Panc1 (cell line): ENCODE data around the gene ONECUT2. TPM values are rescaled to one million over a fixed set of nuclear protein-coding genes. Genes with fewer than 3 reads are reported as not detected.

ENCODE experiments used
- ATAC-seq: fragments of 200-7000 bp; cut with Tn5 transposase; 2 replicates; pipeline ENCODE4 v1.9.1; 2020; ENCODE audit warnings: mild to moderate bottlenecking, moderate library complexity
- BruUV-seq: library from RNA; stranded (reverse); fragments of 400-500 nt; replicated peaks from 2 replicates; lab custom pipeline; 2021; lab: Mats Ljungman, UMichigan
- CTCF ChIA-PET: fragments of 300-600 bp; sonication (Branson Sonifier 250); formaldehyde crosslinking; loops from one replicate; lab custom pipeline; 2022; ENCODE audit warnings: antibody characterized with exemption; lab: Charles Lee
- POLR2A ChIA-PET: fragments of 300-600 bp; sonication (Branson Sonifier 250); formaldehyde crosslinking; loops from one replicate; lab custom pipeline; 2022; ENCODE audit warnings: antibody characterized with exemption; lab: Charles Lee
- DNase-seq: peaks from one replicate; pipeline ENCODE4 v3.0.0-alpha.2; 2010; ENCODE audit warnings: low read depth, low spot score
- H3K27ac ChIP-seq: 2 replicates; pipeline ENCODE4 v1.5.1; 2011; ENCODE audit warnings: mild to moderate bottlenecking, low read length, inconsistent platforms
- H3K27me3 ChIP-seq: fragments of 200-500 bp; sonication (Bioruptor generic); 2 replicates; pipeline ENCODE4 v1.6.0; 2014; ENCODE audit warnings: low read length, inconsistent platforms; ENCODE audit not compliant: control insufficient read depth, insufficient read depth
- H3K36me3 ChIP-seq: fragments of 200-500 bp; sonication (Bioruptor generic); 2 replicates; pipeline ENCODE4 v1.5.1; 2014; ENCODE audit warnings: inconsistent platforms, mild to moderate bottlenecking, low read length, moderate library complexity; ENCODE audit not compliant: control insufficient read depth, insufficient read depth
- H3K4me1 ChIP-seq: 2 replicates; pipeline ENCODE4 v1.5.1; 2011; ENCODE audit warnings: inconsistent platforms, mild to moderate bottlenecking, low read length, moderate library complexity; ENCODE audit not compliant: control insufficient read depth, insufficient read depth
- H3K4me3 ChIP-seq, 2 experiments: 2 replicates each; pipeline ENCODE4 v1.5.1; 2011 to 2012; ENCODE audit warnings: low read depth in 2 of 2, low read length in 2 of 2, mild to moderate bottlenecking in 2 of 2, inconsistent platforms in 1 of 2, moderate library complexity in 1 of 2
- H3K9me3 ChIP-seq: fragments of 200-500 bp; sonication (Bioruptor generic); 2 replicates; pipeline ENCODE4 v1.5.1; 2014; ENCODE audit warnings: low read depth, mild to moderate bottlenecking, inconsistent platforms, low read length, moderate library complexity; ENCODE audit not compliant: control insufficient read depth, insufficient read depth
- POLR2AphosphoS5 ChIP-seq: IDR thresholded peaks from 2 replicates; pipeline ENCODE4 v1.6.1; 2012; ENCODE audit warnings: mild to moderate bottlenecking, low read depth, low read length, moderate library complexity
- SIN3A ChIP-seq: IDR thresholded peaks from 2 replicates; pipeline ENCODE4 v1.6.1; 2012; ENCODE audit warnings: low read depth, mild to moderate bottlenecking, low read length, moderate library complexity, borderline replicate concordance; ENCODE audit not compliant: insufficient read depth
- TCF7L2 ChIP-seq: IDR thresholded peaks from 2 replicates; pipeline ENCODE4 v1.6.1; 2011; ENCODE audit warnings: mild to moderate bottlenecking, low read depth, low read length, inconsistent platforms
- in situ Hi-C: cut with HindIII; loops from 2 replicates; pipeline ENCODE4 v1.10.0; 2016; ENCODE audit warnings: low sequenced_read_pairs, low pct_unique_long_range_greater_than_20kb
- intact Hi-C: fragments of 100-400 bp; cut with micrococcal nuclease; formaldehyde crosslinking; loops from one replicate; pipeline ENCODE4 v1.10.0; 2022; ENCODE audit not compliant: unreplicated experiment
- total RNA-seq: library from RNA; stranded (reverse); gene quantifications from one replicate; pipeline ENCODE4 v1.2.1, GENCODE V29; 2021; ENCODE audit not compliant: unreplicated experiment
- TF ChIP-seq, protein P1 (sequence below): fragments of 450-650 bp; IDR thresholded peaks from 2 replicates; pipeline ENCODE4 v1.5.1; 2017; ENCODE audit warnings: mild to moderate bottlenecking
- TF ChIP-seq, protein P2 (sequence below), 2 experiments: IDR thresholded peaks; 2 replicates each; pipeline ENCODE4 v1.6.1; 2011 to 2012; ENCODE audit warnings: low read depth in 2 of 2, control low read depth in 1 of 2, low read length in 1 of 2, mild to moderate bottlenecking in 1 of 2, moderate library complexity in 1 of 2; ENCODE audit not compliant: insufficient read depth in 1 of 2

Gene ONECUT2
- total RNA-seq, 1 experiment from 2014 or later: 0.59 TPM

DNA sequence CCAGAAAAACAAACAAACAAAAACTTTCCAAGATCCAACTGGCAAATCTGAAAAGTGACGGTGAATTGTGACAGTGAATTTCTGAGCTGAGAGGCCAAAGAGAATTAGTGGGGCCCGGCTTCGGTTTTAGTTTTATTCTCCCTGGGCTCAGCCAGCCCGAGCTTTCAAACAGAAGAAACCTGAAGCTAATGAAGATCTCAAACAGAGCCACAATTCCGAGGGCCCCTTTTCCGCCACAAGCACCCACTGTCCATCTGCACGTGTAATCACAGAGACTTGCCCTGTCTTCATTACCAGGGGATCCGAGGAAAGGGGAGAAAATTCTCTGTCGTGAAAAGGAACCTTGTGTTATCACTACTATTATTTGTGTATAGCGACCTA, 4.2 kb upstream of the ONECUT2 start:
- Histone ChIP-seq H3K9me3 (no peaks in the 10 kb centered on the region), H3K4me3 (no peak overlapping the region), H3K27me3 (peaks cover 11% of the 10 kb centered on the region), H3K36me3 (no peaks in the 10 kb centered on the region), H3K27ac (no peak overlapping the region), H3K4me1 (no peaks in the 10 kb centered on the region)
- DNase-seq (no peak), ATAC-seq (no peak)
- ChIA-PET POLR2A (no interaction called here), CTCF (interaction anchor here (0.7 kb wide), 1 partner anchor 618 kb away, joined by 3 read pairs; no protein-coding TSS in a partner anchor)
- intact Hi-C loops (loop anchor here (10.0 kb wide), 1 partner anchor 636 kb away; no protein-coding TSS in a partner anchor), in situ Hi-C loops (no loop called here)
- no TSS peak for BruUV-seq
- TF ChIP-seq, protein P1, sequence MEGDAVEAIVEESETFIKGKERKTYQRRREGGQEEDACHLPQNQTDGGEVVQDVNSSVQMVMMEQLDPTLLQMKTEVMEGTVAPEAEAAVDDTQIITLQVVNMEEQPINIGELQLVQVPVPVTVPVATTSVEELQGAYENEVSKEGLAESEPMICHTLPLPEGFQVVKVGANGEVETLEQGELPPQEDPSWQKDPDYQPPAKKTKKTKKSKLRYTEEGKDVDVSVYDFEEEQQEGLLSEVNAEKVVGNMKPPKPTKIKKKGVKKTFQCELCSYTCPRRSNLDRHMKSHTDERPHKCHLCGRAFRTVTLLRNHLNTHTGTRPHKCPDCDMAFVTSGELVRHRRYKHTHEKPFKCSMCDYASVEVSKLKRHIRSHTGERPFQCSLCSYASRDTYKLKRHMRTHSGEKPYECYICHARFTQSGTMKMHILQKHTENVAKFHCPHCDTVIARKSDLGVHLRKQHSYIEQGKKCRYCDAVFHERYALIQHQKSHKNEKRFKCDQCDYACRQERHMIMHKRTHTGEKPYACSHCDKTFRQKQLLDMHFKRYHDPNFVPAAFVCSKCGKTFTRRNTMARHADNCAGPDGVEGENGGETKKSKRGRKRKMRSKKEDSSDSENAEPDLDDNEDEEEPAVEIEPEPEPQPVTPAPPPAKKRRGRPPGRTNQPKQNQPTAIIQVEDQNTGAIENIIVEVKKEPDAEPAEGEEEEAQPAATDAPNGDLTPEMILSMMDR: no peak
- TF ChIP-seq SIN3A (no peak), TCF7L2 (no peak)

DNA sequence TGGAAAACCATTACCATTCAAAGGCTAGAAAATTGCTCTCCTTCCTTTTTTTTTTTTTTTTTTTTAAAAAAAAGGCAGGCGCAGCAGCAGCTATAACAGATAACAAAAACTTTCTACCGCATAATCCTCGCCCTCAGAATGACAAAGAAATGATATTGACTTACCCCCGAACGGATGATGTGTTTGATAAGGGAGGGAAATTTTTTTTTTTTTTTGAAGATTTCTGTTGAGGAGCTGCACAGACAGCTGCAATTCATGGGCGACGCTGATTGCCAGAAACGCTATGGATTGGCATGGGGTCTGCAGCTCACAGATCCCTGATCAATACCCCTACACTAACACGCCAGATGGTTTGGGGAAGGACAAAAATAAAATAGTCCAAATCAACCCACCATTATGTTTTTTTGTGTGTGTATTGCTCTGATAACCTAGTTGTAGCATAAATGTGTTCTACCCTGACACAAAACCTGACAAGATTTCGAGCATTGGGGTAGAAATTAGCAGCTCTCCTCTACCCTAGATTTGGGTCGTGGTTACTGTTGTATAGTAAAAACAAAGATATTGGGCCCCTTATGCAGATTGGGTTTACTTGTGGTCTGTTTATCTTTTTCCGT, 3.6 kb upstream of the ONECUT2 start:
- no TSS peak for BruUV-seq
- no peaks in the 10 kb centered on the region for H3K36me3 ChIP-seq
- H3K27ac ChIP-seq: no peak overlapping the region
- TF ChIP-seq, protein P2, sequence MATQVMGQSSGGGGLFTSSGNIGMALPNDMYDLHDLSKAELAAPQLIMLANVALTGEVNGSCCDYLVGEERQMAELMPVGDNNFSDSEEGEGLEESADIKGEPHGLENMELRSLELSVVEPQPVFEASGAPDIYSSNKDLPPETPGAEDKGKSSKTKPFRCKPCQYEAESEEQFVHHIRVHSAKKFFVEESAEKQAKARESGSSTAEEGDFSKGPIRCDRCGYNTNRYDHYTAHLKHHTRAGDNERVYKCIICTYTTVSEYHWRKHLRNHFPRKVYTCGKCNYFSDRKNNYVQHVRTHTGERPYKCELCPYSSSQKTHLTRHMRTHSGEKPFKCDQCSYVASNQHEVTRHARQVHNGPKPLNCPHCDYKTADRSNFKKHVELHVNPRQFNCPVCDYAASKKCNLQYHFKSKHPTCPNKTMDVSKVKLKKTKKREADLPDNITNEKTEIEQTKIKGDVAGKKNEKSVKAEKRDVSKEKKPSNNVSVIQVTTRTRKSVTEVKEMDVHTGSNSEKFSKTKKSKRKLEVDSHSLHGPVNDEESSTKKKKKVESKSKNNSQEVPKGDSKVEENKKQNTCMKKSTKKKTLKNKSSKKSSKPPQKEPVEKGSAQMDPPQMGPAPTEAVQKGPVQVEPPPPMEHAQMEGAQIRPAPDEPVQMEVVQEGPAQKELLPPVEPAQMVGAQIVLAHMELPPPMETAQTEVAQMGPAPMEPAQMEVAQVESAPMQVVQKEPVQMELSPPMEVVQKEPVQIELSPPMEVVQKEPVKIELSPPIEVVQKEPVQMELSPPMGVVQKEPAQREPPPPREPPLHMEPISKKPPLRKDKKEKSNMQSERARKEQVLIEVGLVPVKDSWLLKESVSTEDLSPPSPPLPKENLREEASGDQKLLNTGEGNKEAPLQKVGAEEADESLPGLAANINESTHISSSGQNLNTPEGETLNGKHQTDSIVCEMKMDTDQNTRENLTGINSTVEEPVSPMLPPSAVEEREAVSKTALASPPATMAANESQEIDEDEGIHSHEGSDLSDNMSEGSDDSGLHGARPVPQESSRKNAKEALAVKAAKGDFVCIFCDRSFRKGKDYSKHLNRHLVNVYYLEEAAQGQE (IDR thresholded peaks at IDR 0.05; ENCODE audit: insufficient read depth in 1 of 2, low read depth in 2 of 2, low read length in 1 of 2): no peak
- TF ChIP-seq TCF7L2 (no peak), SIN3A (no peak), POLR2AphosphoS5 (no peak)
- TF ChIP-seq, protein P1: no peak
- ATAC-seq (no peak), DNase-seq (no peak)
- no peak overlapping the region for H3K4me3 ChIP-seq
- peaks cover 11% of the 10 kb centered on the region for H3K27me3 ChIP-seq
- ChIA-PET POLR2A (no interaction called here), CTCF (interaction anchor here (0.7 kb wide), 1 partner anchor 618 kb away, joined by 3 read pairs; no protein-coding TSS in a partner anchor)
- intact Hi-C loops (loop anchor here (10.0 kb wide), 1 partner anchor 637 kb away; no protein-coding TSS in a partner anchor), in situ Hi-C loops (no loop called here)
- H3K9me3 ChIP-seq: no peaks in the 10 kb centered on the region
- H3K4me1 ChIP-seq: no peaks in the 10 kb centered on the region
